Right kidney (tissue), 1 donor: ENCODE measurements around the gene PDE4D.
"Not testable (repeated sequence)": the region's sequence is repeated elsewhere in the genome, so short reads cannot be mapped to it uniquely, and the experiment has no call there.

Source experiments
- DNase-seq: peaks from one replicate; pipeline ENCODE4 v3.0.0-alpha.2; 2016

The PDE4D gene

DNA sequence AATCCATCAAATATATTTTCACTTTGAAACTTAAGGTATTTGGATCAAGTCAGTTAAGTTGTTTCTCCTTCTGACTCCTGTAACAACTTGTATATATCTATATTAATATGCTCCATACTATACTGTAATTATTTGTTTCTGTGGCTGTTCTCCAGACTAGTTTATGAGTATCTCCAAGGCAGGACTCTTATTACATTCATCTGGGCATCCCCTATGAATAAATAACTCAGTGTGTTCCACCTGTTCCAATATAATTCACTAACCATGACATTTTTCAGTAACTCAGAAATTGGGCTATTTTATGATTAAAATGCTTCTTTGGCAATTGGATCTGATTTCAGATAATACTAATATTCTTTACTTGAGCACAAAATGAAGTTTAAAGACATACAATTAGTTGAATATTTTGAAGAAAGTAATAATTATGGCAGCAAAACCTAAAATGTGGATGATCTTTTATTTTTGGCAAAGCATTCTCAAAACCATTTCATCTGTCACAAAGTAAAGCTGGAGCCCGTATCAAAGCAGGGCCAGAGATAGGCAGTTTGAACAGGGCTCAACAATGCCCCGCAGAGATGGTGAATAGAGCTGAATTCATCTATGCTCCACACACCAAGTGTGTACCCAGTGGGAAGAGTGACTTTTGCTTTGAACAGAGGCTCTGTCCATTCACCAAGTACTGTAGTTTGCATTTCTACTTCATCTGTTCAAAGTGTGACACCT, 314.3 kb downstream of the PDE4D start:
- no peak for DNase-seq

DNA sequence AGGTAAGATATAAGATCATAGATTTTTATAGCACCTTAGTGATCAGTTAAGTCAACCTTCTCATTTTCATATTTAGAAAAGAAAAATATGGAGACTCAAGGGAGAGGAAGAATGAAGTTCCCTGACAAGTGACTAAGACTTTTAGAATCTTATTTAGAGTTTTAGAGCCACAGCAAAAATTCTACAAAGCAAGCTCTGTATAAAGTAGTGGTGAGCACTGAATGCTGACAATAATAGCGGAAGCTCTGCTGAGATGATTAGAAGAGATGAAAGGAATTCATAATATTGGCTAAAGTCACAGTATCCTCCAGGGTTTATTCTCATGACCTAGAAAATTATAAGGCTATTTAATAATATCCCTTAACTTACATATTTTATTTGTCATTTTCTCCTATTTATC, 316.0 kb downstream of the PDE4D start:
- DNase-seq = no peak

DNA sequence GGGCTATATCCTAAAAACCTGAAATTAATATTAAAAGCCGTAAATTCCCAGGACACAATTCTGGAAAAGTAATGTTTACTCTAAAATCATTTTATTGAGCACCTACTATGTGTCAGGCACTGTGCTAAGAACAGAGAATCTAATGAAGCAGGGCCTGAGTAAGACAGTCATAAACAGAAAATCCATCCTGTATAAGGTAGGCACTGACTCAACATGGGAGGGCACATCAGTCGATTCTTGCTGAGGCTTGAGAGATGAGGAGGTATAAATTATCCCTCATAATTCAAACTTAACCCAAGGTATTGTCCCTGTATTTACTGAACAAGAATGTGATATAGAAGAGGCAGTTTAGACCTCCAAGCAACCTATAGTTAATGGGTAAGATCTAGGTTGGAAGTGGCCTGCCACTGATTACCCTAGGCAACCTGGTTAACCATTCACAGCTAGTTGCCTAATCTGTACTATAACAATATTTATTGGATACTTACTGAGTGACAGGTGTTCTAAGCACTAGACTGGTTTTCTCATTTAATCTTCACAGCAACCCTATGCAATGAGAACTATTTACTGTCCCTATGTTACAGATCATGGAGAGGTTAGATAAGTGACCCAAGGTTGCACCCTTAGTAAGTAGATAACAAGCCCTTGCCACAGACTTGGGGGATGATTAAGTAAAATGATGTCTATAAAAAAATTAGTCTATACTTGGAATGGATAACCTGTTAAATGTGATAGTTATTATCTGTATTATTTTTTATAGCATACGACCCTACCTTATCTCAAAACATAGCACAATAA, 317.7 kb downstream of the PDE4D start:
- no peak for DNase-seq

DNA sequence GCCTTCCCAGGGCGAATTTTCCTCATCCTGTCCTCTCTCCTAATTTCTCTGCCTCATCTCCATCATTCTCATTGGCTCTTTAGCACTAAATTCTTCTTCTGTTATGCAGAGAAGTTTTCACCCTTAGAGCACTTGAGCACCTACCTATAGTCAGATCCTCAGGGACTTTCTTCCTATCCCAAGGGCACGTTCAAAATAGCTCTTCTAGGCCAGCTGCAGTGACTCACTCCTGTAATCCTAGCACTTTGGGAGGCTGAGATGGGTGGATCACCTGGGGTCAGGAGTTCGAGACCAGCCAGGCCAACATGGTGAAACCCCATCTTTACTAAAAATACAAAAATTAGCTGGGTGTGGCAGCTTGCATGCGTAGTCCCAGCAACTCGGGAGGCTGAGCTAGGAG, 320.0 kb downstream of the PDE4D start:
- DNase-seq = not testable (repeated sequence)

DNA sequence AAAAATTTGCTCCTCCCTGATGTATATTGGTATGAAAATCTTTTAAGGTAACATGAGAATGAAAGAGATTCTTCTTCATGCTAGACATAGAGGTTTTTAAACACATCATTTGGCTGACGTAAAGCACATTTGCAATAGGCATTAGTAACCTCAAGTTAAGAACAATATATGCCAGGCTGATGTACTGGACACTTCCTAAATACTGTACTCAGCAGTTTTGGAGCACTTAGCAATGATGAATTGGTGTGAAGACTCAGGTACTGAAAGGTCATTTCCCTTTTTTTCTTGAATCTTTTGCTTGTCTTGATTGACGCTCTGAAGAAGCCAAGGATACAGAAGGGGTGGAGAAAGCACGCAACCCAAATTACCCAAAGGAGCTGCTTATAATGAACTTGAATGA, 322.5 kb downstream of the PDE4D start:
- DNase-seq = no peak

DNA sequence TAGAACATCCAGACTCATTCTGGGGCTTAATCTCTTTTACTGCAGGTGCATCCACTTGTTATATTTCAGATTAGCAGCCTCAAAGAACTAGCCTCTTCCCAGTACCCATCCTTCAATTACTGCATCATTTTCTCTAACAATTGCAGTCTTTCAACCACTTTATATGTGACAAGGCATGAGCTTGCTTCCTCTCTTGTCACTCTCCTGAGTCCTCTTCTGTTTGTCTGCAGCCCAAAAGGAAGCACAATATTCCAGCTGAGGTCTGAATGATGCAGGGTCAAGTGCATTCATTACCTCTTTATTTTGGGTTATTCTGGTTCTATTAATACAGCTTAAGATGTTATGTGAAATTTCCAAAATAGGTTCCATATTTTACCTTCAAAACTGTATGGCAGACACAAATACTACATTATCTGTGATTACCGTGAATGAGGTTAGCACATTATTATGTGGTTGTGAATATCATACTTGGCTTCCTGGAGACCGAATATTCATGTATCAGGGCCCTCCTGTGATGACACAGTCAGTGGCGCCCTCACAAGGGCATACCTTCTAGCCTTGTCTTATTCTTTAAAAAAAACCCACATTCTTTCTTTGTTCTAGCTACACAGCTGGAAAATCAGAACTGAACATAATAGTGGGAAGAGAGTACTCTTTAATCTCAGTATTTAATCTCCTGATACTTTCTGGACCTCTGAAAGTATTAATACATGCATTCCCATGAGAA, 323.8 kb downstream of the PDE4D start:
- no peak for DNase-seq

DNA sequence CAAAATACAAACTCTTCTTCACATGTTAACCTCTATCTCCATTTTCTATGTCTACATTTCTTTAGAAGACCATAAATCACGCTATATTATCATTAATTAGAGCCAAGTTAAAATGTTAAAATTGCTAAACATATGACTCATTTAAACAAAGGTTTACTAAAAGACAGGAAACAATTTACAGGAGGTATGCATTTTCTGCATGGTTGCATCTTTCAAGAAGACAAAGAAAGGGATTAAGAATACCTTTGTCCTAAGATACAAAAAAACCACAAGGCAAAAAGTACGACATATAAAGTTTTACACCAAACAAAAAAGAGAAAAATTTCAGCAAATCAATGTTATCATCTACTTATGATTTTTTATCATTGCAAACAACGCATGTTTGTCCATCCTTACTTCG, 324.4 kb downstream of the PDE4D start:
- no peak for DNase-seq

DNA sequence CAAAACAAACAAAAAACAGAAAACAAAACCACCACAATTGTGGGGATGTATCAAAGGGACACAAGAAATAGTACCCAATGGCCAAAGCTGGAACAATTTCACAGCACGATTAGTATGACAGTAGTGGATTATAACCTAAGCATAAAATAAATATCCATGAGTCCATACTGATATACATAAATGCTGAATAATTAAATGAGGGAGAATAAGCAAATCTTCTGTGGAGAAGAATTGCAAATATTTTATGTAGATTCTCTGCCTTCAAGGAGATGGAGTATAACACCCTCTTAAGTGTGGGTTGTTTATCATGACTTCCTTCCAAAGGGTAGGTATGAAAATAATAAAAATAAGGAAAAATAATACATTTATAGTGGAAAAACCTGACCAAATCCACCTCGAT, 325.4 kb downstream of the PDE4D start:
- no peak for DNase-seq

DNA sequence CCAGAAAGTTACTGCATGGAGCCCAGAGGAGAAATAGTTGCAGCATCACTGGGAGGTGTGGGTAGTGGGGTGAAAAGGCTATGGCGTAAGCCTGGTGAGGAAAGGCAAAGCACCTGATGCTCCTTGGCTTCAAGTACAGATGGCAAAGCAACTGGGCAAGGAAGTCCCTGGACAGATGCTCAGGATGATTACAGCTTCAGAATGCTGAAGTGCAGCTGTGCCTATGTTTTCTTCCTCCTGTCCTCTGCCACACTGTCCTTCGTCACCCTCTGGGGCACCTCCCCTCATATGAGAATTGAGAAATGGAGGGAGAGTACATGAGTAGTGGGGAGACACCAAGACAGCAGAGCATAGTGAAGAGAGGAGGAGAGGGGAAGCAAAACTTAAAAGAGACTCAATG, 328.0 kb downstream of the PDE4D start:
- no peak for DNase-seq

DNA sequence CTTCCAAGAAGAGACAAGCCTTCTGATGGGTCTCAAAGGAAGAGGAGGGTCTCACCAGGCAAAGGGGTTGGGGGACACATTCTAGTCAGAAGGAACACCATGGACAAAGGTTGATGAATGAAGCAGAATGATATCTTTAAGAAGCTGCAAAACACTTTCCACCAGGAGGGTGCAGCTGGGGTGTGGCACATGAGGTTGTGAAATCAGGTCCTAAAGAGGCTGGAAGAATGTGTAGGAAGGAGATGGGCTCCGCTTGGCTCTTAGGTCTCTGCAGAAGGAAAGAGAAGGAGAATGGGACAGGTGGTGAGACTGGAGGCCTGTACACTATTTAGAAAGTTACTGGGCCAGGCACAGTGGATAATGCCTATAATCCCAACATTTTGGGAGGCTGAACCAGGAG, 328.6 kb downstream of the PDE4D start:
- DNase-seq = no peak

DNA sequence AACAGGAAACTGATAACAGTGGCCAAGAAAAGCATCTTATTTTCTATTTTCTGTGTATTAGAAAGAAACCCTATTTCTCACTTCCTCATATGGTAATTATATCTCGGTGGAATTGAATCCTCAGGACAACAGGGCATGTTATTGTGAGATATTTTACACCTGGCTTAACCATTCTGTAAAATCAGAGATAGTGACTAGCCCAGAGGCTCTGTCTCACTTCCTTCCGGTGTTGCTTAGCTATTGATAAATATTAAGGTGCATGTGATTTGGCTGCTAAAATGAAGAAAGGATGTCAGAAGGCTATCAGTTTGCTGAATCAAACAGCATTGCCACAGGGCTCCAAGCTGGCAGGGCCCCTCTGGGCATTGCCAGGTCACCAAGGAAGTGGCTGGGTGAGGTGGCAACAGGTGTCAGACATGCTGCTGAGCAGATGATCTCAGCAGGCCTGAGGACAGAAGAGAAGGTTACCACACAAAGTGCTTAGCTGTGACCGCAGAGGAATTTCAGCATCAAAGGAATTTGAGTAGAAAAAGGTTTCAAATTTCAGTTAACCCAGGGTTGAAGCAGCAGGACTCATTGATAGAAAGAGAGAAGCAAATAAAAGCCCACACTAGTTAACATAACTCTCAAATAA, 330.7 kb downstream of the PDE4D start:
- no peak for DNase-seq

DNA sequence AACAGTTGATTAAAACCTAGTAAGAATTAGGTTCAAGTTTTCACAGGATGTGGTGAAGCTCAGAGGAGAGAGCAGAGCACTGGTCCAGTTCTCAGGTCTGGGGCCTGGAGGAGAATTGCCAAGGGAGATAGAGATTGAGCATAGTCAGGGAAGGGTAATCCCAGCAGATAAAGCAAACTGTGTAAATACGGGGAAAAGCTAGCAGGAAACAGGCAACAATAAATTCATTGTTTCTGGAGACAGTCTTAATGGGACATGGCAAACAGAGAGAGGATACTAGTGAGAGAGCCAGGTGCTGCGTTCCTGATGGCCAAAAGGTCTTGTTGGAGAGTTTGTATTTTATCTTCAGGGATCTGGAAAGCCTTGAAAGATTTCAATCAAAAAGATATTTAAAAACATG, 333.0 kb downstream of the PDE4D start:
- DNase-seq = no peak

DNA sequence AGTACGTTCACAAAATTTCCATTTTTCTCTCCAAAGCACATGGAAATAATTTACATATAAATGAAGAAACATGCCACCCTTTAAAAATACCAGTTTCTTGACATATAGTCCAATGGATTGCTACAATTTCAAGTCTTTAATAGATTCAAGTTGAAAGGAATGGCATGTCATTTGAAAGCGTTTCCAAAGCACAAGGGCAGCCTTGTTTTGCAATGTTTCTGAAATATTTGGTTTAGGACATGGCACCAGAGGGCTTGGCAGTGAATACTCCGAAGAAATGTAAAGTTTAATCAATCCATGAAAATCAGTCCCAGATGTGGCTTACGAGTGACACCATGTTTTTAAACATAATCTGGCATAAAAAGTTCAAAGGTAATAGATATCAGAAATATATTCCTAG, 333.7 kb downstream of the PDE4D start:
- DNase-seq = no peak

DNA sequence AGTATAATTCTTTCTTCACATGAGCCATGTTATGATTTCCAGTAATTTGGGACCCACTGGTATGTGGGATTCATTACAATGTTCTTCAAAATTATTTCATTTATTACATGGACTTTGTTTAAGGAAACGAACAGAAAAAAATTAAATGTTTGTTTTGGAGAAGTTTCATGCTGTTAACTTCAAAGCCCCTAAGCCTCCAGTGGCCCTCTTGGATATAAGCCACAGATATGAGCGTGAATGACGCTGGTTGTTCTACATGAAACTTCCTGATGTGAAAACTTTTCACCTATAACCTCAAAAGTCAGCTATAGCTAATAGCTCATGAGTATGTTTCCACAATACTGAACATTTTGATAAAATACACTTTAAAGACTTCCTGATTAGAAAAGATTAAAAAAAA, 334.2 kb downstream of the PDE4D start:
- no peak for DNase-seq

DNA sequence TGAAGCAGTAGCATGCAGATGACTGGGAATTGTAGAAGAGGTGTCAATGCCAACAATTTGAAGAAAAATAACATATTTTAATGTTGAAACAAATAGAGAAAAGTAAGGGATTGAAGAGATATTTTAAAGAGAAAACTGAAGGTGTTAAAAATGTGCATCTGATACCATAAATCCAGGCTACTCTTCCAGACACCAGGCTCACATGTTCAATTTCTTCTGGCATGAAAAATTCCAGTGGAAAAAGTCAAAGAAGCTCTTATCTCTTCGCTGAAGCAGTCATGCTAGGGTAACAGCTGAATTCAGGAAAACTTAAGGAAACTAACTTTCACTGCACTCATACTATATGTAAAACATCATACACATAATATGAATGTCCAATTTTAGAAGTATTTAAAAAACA, 335.0 kb downstream of the PDE4D start:
- DNase-seq = no peak

DNA sequence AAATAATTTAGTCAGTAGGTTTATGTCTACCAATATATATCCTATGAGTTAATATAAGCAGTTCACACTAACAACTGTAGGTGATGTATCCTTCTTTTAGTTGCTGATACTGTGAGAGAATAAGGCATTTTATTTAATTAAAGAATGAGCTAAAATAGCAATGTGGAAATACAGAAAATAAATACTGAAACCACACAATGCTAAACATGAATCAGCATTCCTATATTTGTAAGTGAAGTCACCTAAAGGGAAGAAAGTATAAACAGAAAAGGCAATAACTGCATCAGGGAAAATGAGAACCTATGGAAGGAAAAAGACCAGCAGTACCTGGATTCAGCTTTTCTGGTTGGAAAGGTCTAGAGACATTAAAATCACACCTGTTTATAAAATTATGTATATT, 336.0 kb downstream of the PDE4D start:
- no peak for DNase-seq

DNA sequence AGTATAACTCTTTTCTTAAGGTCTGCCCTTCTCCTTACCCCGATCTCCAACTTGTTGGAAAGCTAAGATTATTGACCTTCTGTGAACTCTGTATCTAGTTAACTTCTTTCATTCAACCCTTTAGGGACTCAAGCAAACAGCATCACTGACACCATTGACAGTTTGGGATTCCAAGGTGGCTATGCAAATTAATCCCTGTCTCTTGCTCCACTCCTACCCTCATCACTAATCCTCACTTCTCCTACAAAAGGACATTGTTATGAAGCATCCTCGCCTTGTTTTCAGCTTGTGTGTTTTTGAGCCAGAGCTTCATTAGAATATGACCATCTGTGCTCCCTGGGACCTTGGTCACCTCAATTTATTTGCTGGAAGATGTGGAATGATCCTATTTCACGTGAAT, 337.9 kb downstream of the PDE4D start:
- no peak for DNase-seq

DNA sequence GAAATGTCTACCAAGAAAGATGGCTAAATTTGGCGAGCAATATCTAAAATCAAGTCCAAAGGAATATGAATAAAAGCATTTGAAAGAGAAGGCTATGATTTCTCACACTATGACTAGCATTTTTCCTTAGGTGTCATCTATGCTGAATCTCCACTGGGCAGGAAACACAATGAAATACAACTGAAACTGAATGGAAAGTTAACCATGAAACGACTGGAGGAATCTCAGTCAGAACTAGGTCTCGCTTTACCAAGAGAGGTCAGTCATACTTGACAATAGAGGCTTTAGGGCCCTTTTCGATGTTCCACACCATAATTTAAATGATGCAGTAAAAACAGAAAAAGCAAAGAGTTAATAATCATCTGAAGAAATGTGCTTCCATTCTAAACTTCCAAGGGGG, 339.0 kb downstream of the PDE4D start:
- DNase-seq = no peak

DNA sequence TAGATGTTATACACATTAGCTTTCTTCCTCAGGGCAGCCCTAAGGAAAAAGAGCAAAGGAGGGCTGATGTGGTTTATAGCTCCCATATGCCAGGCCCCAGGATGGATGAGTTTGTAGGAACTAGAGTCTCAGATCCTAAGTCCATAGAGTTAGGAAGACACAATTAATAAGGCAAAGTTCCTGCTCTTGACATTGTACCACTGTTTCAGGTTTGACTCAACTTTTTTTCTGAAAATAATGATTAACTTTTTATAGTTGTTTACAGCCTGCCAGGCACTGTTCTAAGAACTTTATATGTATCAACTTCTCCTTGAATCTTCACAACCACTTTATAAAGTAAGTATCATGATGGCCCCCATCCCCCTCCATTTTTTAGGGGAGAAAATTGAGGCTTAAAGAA, 339.5 kb downstream of the PDE4D start:
- no peak for DNase-seq

DNA sequence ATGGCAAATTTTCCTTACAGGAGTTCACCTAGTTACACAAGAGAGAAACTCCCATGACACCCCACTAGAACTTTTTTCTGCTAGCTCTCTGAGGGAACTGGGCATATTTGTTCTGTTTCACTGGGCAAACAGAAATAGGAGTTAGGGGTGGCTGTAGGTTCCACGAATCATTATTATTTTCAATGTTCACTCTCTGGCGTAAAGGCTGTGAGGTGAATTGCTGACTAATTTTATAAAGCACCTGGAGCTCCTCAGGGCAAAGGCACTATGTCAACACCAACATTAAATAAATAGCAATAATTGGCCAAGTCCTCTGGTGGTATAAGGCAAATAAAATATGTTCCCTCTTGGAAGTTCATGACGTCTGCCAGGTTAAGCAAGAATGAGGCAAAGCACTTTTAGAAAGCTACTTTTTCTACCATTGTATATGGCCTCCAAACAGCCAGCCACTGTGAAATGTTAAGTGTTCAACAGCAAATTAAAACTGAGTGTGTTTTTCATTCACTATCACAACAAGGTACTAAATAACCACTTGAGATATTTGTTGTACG, 344.6 kb downstream of the PDE4D start:
- DNase-seq = no peak

DNA sequence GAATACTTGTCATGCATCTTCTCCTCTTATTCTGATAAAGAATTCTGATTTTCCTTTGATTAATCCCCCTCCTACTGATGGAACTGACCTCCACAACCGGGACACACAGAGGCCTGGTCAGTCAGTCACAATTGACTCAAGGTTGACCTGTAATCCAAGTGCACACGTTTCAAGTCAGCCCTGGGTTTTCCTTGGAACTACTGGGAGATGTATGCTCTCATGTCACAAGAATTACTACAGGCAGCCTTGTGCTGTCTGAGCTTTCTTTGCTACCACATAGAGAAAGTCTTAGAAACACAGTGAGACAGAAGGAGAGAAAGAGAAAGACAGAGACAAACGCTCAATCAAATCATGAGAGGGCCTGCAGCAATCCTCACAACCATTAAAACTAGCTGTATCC, 345.8 kb downstream of the PDE4D start:
- DNase-seq = no peak

DNA sequence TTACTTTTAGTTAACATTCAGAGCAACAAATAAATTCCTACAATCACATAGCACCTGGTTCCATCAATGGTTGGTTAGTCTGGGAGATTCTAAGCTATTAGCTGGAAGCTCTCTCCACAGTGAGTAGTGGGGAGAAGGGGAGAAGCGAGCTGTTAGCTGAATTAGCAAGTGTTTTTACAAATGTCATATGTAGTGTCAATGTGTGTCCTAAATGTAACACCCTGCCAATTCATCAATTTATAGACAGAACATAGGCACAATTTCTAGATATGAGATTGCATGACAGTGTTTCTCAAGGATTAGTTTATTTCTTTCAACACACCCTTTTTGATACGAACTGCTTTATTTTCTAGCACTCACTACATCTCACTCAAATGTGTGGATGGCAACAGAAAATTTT, 349.0 kb downstream of the PDE4D start:
- no peak for DNase-seq
